DND-41 (cell line): ENCODE results near the gene APLF.

ENCODE experiments used
- ATAC-seq: fragments of 200-7000 bp; cut with Tn5 transposase; 3 replicates; pipeline ENCODE4 v1.9.1; 2021; ENCODE audit warnings: low read depth; ENCODE audit not compliant: insufficient read depth
- DNase-seq: peaks from one replicate; pipeline ENCODE4 v3.0.0-alpha.2; 2020
- H2AFZ ChIP-seq: 2 replicates; pipeline ENCODE4 v1.6.0; 2012; ENCODE audit warnings: low read depth, low read length
- H3K27ac ChIP-seq: 2 replicates; pipeline ENCODE4 v1.5.1; 2012; ENCODE audit warnings: low read length, inconsistent platforms
- H3K27me3 ChIP-seq: fragments of 200-600 bp; sonication (generic); 2 replicates; pipeline ENCODE4 v1.6.0; 2012; ENCODE audit warnings: low read length, mild to moderate bottlenecking, inconsistent platforms; ENCODE audit not compliant: insufficient read depth, poor library complexity
- H3K36me3 ChIP-seq: 2 replicates; pipeline ENCODE4 v1.5.1; 2012; ENCODE audit warnings: low read length, inconsistent platforms; ENCODE audit not compliant: insufficient read depth
- H3K4me1 ChIP-seq: 2 replicates; pipeline ENCODE4 v1.5.1; 2012; ENCODE audit warnings: mild to moderate bottlenecking, low read length; ENCODE audit not compliant: insufficient read depth
- H3K4me2 ChIP-seq: 2 replicates; pipeline ENCODE4 v1.6.0; 2012; ENCODE audit warnings: mild to moderate bottlenecking, moderate library complexity, low read length, inconsistent platforms; ENCODE audit not compliant: insufficient read depth
- H3K4me3 ChIP-seq, 2 experiments: fragments of 200-600 bp in 1 of 2; shearing (Covaris generic) in 1 of 2; 2 replicates each; pipeline ENCODE4 v1.5.1; 2012 to 2016; ENCODE audit warnings: inconsistent platforms in 2 of 2, low read length in 2 of 2, mild to moderate bottlenecking in 2 of 2, low read depth in 1 of 2, moderate library complexity in 1 of 2
- H3K79me2 ChIP-seq: 2 replicates; pipeline ENCODE4 v1.6.0; 2012; ENCODE audit warnings: low read length, inconsistent platforms; ENCODE audit not compliant: insufficient read depth
- H3K9ac ChIP-seq: 2 replicates; pipeline ENCODE4 v1.6.0; 2012; ENCODE audit warnings: low read depth, mild to moderate bottlenecking, inconsistent platforms, low read length, moderate library complexity
- H3K9me3 ChIP-seq: 2 replicates; pipeline ENCODE4 v1.5.1; 2012; ENCODE audit warnings: low read length, moderate library complexity, mild to moderate bottlenecking, inconsistent platforms; ENCODE audit not compliant: insufficient read depth, severe bottlenecking
- H4K20me1 ChIP-seq: 2 replicates; pipeline ENCODE4 v1.6.0; 2012; ENCODE audit warnings: low read length; ENCODE audit not compliant: insufficient read depth
- EZH2 ChIP-seq: IDR thresholded peaks from 3 replicates; pipeline ENCODE4 v1.6.1; 2012; ENCODE audit warnings: borderline replicate concordance, low read depth, mild to moderate bottlenecking, moderate library complexity, low read length, inconsistent platforms; ENCODE audit not compliant: severe bottlenecking
- TF ChIP-seq, protein P1 (sequence below): IDR thresholded peaks from 2 replicates; pipeline ENCODE4 v1.5.1; 2012; ENCODE audit warnings: borderline replicate concordance, low read length, moderate library complexity, mild to moderate bottlenecking; ENCODE audit not compliant: poor library complexity, severe bottlenecking; ENCODE audit errors: extremely low read depth

The APLF gene

DNA sequence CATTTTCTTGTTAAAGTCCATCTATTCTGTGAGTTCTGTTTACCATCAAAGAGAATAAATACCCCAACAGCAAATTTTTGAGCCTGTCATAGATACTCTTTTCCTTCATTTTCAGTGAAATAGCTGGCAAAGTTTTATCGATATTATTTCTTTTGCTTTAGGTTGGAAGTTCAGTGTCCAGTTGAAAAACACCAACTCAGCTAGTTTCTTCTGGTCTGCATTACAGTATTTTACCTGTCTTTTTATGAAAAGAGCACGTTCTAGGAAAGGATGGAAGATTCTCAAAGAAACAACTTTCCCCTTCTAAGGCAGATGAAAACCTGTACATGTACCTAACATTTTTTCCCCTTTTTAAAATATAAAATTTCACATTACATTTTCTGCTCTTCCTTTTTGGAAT lies 95.5 kb downstream of the APLF start:
- Histone ChIP-seq H3K4me1 (no peaks in the 10 kb centered on the region), H4K20me1 (no peaks in the 10 kb centered on the region), H3K79me2 (no peaks in the 10 kb centered on the region), H3K36me3 (no peaks in the 10 kb centered on the region), H3K27me3 (no peaks in the 10 kb centered on the region), H3K4me2 (no peak overlapping the region), H3K27ac (no peak overlapping the region), H3K9me3 (no peaks in the 10 kb centered on the region), H2AFZ (no peak overlapping the region), H3K9ac (no peak overlapping the region), H3K4me3 (no peak overlapping the region)
- ATAC-seq (no peak), DNase-seq (no peak)
- TF ChIP-seq, protein P1, sequence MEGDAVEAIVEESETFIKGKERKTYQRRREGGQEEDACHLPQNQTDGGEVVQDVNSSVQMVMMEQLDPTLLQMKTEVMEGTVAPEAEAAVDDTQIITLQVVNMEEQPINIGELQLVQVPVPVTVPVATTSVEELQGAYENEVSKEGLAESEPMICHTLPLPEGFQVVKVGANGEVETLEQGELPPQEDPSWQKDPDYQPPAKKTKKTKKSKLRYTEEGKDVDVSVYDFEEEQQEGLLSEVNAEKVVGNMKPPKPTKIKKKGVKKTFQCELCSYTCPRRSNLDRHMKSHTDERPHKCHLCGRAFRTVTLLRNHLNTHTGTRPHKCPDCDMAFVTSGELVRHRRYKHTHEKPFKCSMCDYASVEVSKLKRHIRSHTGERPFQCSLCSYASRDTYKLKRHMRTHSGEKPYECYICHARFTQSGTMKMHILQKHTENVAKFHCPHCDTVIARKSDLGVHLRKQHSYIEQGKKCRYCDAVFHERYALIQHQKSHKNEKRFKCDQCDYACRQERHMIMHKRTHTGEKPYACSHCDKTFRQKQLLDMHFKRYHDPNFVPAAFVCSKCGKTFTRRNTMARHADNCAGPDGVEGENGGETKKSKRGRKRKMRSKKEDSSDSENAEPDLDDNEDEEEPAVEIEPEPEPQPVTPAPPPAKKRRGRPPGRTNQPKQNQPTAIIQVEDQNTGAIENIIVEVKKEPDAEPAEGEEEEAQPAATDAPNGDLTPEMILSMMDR = no peak
- no peak for TF ChIP-seq EZH2

DNA sequence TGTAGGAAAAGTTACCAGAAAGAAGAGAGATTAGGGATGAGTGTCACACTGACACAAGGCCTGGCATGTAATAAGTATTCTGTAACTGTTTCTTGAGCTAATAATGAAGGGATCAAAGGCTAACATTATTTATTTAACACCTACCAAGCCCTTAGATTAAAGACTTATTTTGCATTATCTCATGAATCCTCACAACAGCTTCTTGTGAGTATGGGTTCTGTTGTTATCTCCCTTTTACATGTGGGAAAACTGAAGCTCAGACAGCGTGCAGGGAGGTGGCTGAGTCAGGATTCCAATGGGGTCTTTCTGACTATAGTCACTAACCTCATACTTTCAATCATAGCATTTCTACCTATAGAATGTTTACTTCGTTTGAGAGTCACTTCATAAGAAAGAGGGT lies 97.0 kb downstream of the APLF start:
- no peak overlapping the region for H2AFZ ChIP-seq
- H3K4me1 ChIP-seq = no peaks in the 10 kb centered on the region
- no peak overlapping the region for H3K9ac ChIP-seq
- no peaks in the 10 kb centered on the region for H4K20me1 ChIP-seq
- H3K27me3 ChIP-seq = no peaks in the 10 kb centered on the region
- no peak overlapping the region for H3K27ac ChIP-seq
- no peak overlapping the region for H3K4me3 ChIP-seq
- H3K79me2 ChIP-seq = no peaks in the 10 kb centered on the region
- no peaks in the 10 kb centered on the region for H3K9me3 ChIP-seq
- ATAC-seq = no peak
- no peak for TF ChIP-seq EZH2
- TF ChIP-seq, protein P1 = no peak
- no peak overlapping the region for H3K4me2 ChIP-seq
- no peaks in the 10 kb centered on the region for H3K36me3 ChIP-seq
- DNase-seq = no peak

DNA sequence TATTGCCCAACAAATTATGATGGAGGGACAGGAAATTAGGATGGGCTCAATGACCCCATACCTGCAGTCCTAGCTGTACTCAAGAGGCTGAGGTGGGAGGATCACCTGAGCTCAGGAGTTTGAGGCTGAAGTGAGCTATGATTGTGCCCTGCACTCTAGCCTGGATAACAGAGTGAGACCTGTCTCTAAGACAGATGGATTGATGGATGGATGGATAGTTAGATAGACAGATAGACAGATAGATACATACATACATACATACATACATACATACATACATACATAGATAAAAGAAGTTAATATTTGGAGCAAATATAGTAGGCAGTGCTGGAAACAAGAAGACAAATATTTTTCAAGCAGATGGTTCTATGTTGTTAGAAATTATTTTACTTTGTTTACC lies 97.9 kb downstream of the APLF start:
- TF ChIP-seq, protein P1 = no peak
- TF ChIP-seq EZH2 = no peak
- no peaks in the 10 kb centered on the region for H4K20me1 ChIP-seq
- DNase-seq = no peak
- H3K27me3 ChIP-seq = no peaks in the 10 kb centered on the region
- no peak overlapping the region for H3K27ac ChIP-seq
- H3K36me3 ChIP-seq = no peaks in the 10 kb centered on the region
- H3K9ac ChIP-seq = no peak overlapping the region
- ATAC-seq = no peak
- no peak overlapping the region for H2AFZ ChIP-seq
- H3K4me3 ChIP-seq = no peak overlapping the region
- H3K4me2 ChIP-seq = no peak overlapping the region
- no peaks in the 10 kb centered on the region for H3K4me1 ChIP-seq
- H3K9me3 ChIP-seq = no peaks in the 10 kb centered on the region
- no peaks in the 10 kb centered on the region for H3K79me2 ChIP-seq

DNA sequence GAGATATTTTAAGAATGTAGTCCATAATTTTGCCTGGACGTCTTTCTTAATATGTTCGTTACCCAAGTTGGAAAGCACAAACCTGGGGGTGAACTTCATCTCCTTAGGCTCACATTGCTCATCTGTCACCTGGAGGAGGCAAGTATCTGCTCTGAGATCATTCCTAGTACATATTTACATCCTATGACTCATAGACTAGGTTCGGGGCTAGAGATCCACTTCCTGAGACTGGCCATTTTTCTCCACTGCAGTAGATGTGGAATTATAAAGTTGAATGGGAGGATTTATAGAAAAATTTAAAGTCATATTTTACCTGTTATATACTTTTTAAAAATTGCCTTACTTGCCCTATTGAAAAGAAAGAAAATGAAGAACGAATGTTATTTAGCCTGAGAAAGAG lies 98.5 kb downstream of the APLF start:
- Histone ChIP-seq H2AFZ (no peak overlapping the region), H3K27ac (no peak overlapping the region), H3K36me3 (no peaks in the 10 kb centered on the region), H3K4me2 (no peak overlapping the region), H3K9me3 (no peaks in the 10 kb centered on the region), H4K20me1 (no peaks in the 10 kb centered on the region), H3K4me1 (no peaks in the 10 kb centered on the region), H3K4me3 (no peak overlapping the region), H3K27me3 (no peaks in the 10 kb centered on the region), H3K79me2 (no peaks in the 10 kb centered on the region), H3K9ac (no peak overlapping the region)
- no peak for DNase-seq
- TF ChIP-seq EZH2 = no peak
- TF ChIP-seq, protein P1 = no peak
- ATAC-seq = no peak
